ENCODE data around the gene RPS6KA4.
A peak's percentile ranks its signal among the peaks of the same experiment; 100 is the strongest.

Gene RPS6KA4

DNA sequence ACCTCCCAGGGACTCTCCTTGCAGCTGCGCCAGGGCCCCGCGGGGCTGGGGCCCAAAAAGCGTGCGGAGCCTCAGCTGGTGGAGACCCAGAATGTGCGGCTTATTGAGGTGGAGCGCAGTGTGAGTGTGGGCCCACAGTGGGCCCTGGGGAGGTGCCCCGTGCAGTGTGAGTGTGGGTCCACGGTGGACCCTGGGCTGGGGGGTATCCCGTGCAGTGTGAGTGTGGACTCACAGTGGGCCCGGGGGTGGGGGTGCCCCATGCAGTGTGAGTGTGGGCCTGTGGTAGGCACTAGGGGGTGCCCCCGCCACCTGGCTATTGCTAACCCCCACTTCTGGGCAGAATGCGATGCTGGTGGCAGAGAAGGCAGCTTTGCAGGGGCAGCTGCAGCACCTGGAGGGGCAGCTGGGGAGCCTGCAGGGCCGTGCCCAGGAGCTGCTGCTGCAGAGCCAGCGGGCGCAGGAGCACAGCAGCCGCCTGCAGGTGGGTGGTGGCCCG is 7.8 kb upstream of the RPS6KA4 start:
- no peak overlapping the region for H3K4me3 ChIP-seq (ENCODE audit: low read length)
- DNase-seq (ENCODE audit: low read depth) = no peak
- no peak for TF ChIP-seq CTCF (IDR thresholded peaks at IDR 0.05; ENCODE audit: insufficient read depth, low read depth, low read length, missing control alignments)

DNA sequence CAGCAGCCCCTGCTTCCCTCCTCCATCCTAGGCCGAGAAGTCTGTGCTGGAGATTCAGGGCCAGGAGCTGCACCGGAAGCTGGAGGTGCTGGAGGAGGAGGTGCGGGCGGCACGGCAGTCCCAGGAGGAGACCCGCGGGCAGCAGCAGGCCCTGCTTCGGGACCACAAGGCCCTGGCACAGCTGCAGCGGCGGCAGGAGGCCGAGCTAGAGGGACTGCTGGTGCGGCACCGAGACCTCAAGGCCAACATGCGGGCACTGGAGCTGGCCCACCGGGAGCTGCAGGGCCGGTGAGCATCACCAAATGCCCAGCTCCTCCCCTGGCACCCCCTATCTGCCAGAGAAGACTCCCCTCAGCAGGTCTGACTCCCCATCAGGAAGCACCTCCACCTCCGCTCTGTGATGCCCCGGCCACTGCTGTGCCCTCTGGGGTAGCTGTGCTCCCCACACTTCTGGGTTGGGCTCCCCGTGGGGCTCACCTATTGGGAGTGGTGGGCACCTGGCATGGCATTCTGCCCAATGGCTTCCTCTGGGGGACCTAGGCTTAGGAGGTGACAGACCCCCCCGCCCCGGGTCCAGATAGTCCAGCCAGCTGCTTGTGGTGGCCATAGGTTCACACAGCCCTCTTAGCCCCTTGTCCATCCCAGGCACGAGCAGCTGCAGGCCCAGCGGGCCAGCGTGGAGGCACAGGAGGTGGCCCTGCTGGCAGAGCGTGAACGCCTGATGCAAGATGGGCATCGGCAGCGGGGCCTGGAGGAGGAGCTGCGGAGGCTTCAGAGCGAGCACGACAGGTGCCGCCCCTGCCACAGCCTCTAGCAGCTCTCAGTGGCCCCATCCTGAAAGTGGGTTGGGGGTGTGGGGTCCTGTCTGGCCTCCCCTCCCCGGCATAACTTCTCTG is 6.6 kb upstream of the RPS6KA4 start:
- no peak for TF ChIP-seq CTCF (IDR thresholded peaks at IDR 0.05; ENCODE audit: insufficient read depth, low read depth, low read length, missing control alignments)
- no peak for DNase-seq (ENCODE audit: low read depth)
- H3K4me3 ChIP-seq (ENCODE audit: low read length) = no peak overlapping the region

GRCh38 chr11:64352995-64353714 is 5.8 kb upstream of the RPS6KA4 start:
- no peak for DNase-seq (ENCODE audit: low read depth)
- H3K4me3 ChIP-seq (ENCODE audit: low read length) = no peak overlapping the region
- no peak for TF ChIP-seq CTCF (IDR thresholded peaks at IDR 0.05; ENCODE audit: insufficient read depth, low read depth, low read length, missing control alignments)

DNA sequence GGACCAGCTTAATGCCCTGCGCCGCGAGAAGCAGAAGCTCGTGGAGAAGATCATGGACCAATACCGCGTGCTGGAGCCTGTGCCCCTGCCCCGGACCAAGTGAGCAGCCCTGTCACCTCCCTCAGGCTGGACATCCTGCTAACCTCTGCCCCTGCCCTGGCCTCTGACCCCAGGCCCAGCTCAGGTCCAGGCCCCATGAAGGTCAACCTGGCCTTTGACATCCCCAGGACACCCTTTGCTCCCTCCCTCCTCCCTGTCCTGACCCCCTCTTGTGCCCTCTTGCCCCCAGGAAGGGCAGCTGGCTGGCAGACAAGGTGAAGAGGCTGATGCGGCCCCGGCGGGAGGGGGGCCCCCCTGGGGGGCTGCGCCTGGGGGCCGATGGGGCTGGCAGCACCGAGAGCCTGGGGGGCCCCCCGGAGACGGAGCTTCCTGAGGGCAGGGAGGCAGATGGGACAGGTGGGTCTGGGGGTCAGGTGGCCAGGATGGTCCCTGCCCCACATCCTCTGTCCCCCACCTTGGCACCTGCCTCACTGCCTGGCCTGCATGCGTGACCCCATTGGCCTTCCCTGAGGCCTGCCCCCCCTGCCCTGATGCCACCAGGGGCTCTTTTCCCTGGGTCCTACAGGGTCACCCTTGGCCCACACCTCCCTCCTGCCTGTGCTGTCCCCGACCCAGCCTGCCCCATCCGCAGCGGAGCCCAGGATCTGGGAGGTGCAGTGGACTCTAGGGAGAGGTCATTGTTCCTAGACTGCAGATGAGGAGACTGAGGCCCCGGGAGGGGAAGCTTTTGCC is 5.1 kb upstream of the RPS6KA4 start:
- no peak overlapping the region for H3K4me3 ChIP-seq (ENCODE audit: low read length)
- no peak for DNase-seq (ENCODE audit: low read depth)
- TF ChIP-seq CTCF (IDR thresholded peaks at IDR 0.05; ENCODE audit: insufficient read depth, low read depth, low read length, missing control alignments) = no peak

- peak; percentile 74 for DNase-seq (ENCODE audit: low read depth)
- H3K4me3 ChIP-seq (ENCODE audit: low read length) = no peak overlapping the region
- TF ChIP-seq CTCF (IDR thresholded peaks at IDR 0.05; ENCODE audit: insufficient read depth, low read depth, low read length, missing control alignments) = peak; percentile 76
These were observed 3.7 kb upstream of the RPS6KA4 start for GRCh38 chr11:64355078-64355940.
